HPDE6-E6E7 (cell line): ENCODE results near the gene CSNK1G3.
A peak's percentile ranks its signal among the peaks of the same experiment; 100 is the strongest.

Experiments used
- DNase-seq: peaks from one replicate; pipeline ENCODE4 v3.0.0; 2011; ENCODE audit warnings: missing footprints; ENCODE audit errors: extremely low spot score

Gene CSNK1G3

GRCh38 chr5:123514615-123515355, 2.8 kb downstream of the CSNK1G3 start:
- no peak for DNase-seq

DNA sequence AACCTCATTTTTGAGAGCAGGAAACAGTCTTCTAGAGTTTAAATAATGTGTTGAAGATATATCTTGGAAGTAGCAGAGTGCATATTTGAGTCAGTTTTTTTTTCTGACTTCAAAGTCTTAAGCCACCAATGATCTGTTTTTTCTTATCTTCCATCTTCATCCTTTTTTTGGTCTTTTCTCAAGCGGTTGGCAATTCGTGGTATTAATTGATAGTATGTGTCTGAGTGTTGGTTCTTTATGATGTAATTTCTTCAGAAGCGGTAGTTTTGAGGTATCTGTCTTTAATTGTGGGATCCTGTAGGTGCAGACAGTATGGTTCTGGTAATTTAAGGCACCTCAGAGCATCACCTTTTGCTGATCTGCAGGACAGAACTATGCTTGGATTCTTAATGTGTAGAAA, 3.9 kb downstream of the CSNK1G3 start:
- no peak for DNase-seq

- DNase-seq = no peak
Observed at GRCh38 chr5:123517476-123517875, 5.5 kb downstream of the CSNK1G3 start.

DNA sequence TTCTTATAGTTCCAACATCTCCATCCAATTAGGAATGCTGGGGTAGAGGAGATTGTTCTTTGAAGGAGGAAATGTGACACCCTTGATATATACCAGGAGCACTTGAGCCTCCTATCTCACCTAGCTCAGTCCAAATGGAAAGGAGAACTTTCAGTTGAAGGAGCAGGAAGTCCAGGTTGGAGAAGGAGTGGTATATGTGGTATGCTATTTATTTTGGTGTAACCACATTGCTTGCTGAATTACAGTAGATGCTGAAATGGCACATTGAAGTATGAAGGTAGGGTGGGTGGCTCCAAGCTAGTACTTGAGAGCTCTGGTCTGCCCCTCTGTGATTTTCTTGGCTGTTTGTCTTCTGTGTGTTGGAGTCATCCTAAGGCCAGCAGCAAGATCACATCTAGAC, 6.1 kb downstream of the CSNK1G3 start:
- no peak for DNase-seq

- no peak for DNase-seq
Observed at GRCh38 chr5:123520677-123521247, 8.8 kb downstream of the CSNK1G3 start.

DNA sequence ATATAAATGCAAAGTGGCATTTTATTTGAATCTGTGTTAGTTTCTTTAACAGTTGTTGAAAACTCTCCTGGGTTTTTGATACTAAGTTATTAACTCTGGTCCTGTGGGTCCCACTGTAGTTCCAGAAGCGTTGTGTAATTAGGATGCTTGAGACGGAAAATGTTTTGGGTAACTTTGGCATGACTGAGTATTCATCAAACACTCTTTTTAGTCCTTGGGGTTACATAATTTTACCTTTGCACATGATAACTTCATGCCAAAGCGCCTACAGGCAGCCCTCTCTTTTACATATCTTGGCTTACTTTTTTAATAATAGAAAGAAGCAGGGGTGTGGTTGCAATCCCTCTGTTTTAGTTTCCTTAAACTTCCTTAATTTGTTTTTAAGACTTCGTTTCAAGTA, 12.2 kb downstream of the CSNK1G3 start:
- no peak for DNase-seq

- DNase-seq = no peak
Observed at GRCh38 chr5:123527190-123527589, 15.2 kb downstream of the CSNK1G3 start.

- no peak for DNase-seq
Observed at GRCh38 chr5:123528065-123528464, 16.1 kb downstream of the CSNK1G3 start.

DNA sequence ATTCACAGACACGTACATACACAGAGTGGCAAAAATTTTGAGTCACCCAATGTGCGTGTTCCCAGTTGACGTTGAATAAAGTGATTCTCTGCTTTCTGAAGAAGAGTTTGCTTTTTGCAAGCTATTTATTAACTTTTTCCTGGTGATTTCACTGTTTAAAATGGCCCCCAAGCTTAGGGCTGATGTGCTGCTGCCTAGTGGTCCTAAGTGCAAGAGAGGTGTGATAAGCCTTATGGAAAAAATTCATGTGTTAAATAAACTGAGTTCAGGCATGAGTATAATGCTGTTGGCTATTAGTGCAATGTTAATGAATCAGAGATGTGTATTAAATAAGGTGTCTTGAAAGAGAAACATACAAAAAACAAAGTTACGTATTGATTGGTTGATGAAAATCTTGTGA, 16.9 kb downstream of the CSNK1G3 start:
- no peak for DNase-seq

DNA sequence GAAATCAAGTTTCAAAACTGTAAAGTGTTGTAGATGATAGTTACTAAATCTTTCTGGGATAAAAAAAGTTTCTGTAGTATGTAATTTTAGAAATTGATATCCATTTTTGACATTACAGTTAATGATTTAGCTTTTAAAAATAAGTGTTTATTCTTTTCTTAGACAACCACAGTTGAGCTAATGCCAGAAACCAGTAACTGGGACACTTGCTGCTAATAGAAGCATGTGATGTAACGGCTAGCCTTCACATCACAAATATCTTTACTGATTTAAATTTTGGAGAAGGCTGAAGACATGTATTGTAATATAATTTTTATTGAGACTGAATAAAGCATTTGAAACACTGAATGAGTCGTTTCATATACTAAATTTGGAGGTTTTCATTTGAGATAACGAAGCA, 18.8 kb downstream of the CSNK1G3 start:
- DNase-seq = no peak

DNA sequence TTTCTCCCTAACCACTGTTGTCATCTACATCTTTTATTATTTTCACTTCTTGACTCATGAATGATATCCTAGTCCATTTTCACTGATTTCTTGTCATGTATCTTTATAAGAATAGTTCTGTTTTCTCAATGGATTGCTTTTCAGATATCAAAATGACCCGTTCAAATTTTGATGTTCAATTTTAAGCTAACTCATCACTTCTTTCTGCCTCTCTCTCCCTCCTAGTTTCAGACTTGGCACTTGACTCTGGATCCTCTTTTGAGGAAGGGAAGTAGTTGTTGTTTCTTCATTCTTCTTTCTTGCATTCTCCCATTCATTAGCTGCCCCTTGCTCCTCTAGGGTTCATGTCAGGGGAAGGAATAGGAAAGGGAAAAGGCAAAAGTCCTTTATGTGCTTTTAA, 23.7 kb downstream of the CSNK1G3 start:
- no peak for DNase-seq

GRCh38 chr5:123537256-123537655, 25.3 kb downstream of the CSNK1G3 start:
- no peak for DNase-seq

- DNase-seq = no peak
Observed at GRCh38 chr5:123537845-123538244, 25.9 kb downstream of the CSNK1G3 start.

- no peak for DNase-seq
Observed at GRCh38 chr5:123538670-123539459, 26.9 kb downstream of the CSNK1G3 start.

- no peak for DNase-seq
Observed at GRCh38 chr5:123540534-123540933, 28.6 kb downstream of the CSNK1G3 start.

- peak; percentile 3 for DNase-seq
Observed at GRCh38 chr5:123543438-123543837, 31.5 kb downstream of the CSNK1G3 start.

GRCh38 chr5:123545506-123545905, 33.5 kb downstream of the CSNK1G3 start:
- peak; percentile 11 for DNase-seq

DNA sequence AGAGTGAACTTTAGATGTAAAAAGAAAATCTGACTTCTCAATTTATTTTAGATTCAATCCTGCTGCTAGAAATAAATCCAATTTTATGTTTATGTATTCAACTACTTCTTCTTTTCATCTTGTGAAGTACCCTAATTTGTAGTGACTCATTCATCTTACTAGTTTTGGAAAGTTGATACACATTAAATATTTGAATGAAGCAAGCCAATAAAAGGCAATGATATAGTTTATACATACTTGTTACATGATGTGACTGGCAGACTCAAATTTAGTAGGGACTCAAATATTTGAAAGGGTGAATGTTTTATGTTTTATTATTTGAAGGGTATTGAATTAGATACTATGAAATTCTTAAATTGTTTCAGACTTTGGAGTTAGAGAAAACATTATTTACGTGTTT, 34.7 kb downstream of the CSNK1G3 start:
- DNase-seq = no peak

DNA sequence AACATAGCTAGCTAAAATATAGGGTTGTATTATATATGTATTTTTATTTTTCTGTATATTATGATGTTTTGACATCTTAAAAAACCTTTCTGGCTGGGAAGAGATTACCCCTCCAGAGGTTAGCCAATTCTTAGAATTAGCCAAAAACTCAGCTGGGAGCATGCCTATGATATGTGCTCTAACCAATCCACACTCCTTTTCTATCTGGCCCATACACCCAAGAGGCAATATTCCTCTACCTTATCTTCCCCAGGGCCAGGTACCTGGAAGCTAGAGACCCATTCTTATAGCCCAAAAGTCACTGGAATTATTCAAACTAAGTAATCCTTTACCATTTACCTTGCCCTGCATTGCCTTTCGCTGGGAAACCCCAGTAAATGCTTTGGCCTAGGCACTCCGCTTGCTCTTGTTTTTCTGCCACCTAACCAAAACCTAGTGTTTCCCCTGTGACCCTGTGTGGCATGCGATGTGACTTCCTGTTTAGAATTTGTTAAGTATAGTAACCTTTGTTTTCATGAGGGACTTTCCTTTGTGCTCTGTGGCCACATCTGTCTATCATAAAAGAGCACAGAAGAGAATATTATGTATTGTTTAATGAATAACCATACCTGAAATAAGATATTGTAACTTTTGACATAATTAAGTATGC, 37.4 kb downstream of the CSNK1G3 start:
- DNase-seq = no peak

DNA sequence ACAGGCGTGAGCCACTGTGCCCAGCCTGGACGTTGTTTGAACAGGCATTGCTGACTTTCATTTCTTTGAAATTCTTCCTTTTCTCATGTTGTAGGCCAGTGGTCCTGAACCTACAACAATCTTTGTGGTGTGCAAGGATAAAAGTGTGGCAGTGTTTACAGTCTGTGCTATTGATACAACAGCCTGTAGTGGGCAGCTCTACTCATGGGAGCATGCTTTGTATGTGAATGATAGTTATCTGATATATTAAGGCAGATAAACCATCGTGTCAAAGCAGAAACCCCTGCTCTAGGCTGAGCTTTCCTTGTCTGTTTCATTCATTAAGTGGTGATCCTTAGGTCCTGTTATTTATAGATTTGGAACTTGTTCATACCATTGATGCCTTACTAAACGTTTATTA, 42.6 kb downstream of the CSNK1G3 start:
- no peak for DNase-seq

GRCh38 chr5:123557907-123558306, 45.9 kb downstream of the CSNK1G3 start:
- no peak for DNase-seq

DNA sequence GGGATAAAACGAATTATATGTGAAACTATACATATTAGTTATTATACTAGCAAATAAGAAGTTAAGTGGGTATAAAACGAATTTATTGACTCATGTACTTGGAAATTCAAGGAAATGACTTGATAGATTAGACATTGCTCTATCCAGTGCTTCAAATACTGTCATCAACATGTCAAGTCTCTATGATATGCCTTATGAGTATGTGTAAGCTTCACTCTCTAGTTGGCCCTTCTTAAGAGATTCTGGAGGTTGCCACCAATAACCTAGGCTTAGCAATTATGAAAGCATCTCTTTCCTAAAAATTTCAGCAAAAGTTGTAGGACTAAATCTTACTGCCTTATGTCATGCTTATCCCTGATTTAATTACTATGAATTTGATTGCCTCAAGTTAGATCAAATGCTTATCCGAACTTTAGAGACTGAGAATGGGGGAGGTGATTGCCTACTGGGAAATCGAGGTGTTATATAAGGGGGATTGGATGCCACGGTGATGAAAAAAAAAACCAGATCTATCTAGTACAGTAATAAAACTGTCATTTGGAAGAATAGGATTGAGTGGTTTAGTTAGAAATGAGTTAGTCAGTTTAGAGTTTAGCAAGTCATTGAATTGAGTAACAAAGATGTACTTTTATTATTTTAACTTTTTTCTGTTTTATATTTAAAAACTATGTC, 46.9 kb downstream of the CSNK1G3 start:
- DNase-seq = no peak
